Tibial nerve (tissue), 4 donors: ENCODE measurements around the gene FAM90A1.

Experiments used
- EP300 ChIP-seq, 2 donors: sonication (generic); formaldehyde crosslinking; IDR thresholded peaks; one replicate each; pipeline ENCODE4 v1.6.1; 2017; ENCODE audit warnings: antibody characterized with exemption in 2 of 2, mild to moderate bottlenecking in 1 of 2
- TF ChIP-seq, protein P1 (sequence below), 5 experiments: fragments of 200-600 bp in 3 of 5; fragments of 450-650 bp in 2 of 5; sonication (generic) in 3 of 5; IDR thresholded peaks; one replicate each; pipeline ENCODE4 v1.5.1; 2016 to 2019; ENCODE audit warnings: antibody characterized with exemption in 5 of 5, mild to moderate bottlenecking in 3 of 5, moderate library complexity in 2 of 5

DNA sequence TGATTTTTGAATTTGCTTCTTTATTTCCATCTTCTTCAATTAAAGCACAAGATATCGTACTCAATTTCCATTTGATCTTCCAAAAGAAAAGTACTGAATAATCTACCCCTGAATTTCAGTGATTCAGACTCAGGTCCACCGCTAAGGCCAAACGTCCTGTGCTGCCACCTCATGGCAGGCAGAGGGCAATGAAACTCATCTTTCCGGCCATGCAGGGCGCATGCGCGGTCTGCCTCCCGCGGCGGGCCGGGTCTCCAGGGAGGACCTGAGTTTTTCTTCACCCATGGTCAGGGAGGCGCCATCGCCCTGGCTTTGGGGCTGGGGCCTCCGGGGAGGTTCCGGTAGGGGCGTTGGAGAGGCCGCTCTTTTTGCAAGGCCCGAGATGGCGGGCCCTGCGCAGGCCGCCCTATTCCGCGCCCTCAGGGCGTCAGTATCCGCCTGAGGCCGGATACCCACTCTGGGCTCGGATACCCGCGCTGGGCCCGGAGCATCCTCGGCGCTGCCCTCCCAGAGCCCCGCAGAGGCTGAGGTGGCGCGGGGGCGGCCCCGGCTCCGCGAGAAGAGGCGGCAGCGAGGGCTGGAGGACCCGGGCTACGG, 47.3 kb downstream of the FAM90A1 start:
- TF ChIP-seq, protein P1, sequence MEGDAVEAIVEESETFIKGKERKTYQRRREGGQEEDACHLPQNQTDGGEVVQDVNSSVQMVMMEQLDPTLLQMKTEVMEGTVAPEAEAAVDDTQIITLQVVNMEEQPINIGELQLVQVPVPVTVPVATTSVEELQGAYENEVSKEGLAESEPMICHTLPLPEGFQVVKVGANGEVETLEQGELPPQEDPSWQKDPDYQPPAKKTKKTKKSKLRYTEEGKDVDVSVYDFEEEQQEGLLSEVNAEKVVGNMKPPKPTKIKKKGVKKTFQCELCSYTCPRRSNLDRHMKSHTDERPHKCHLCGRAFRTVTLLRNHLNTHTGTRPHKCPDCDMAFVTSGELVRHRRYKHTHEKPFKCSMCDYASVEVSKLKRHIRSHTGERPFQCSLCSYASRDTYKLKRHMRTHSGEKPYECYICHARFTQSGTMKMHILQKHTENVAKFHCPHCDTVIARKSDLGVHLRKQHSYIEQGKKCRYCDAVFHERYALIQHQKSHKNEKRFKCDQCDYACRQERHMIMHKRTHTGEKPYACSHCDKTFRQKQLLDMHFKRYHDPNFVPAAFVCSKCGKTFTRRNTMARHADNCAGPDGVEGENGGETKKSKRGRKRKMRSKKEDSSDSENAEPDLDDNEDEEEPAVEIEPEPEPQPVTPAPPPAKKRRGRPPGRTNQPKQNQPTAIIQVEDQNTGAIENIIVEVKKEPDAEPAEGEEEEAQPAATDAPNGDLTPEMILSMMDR (IDR thresholded peaks at IDR 0.05): peak; percentile 41 to 71 (median 58)
- peak in 1 of 2 donors; percentile 67 for TF ChIP-seq EP300 (IDR thresholded peaks at IDR 0.05)
